Parathyroid adenoma (tissue), 2 donors: ENCODE results near the gene MACF1.

Source experiments
- H2AFZ ChIP-seq: fragments of 300-600 bp; sonication (generic); one replicate; pipeline ENCODE4 v1.7.0; 2017; ENCODE audit warnings: antibody characterized with exemption, mild to moderate bottlenecking
- H3K27ac ChIP-seq: fragments of 300-600 bp; sonication (generic); one replicate; pipeline ENCODE4 v1.7.0; 2017
- H3K27me3 ChIP-seq: fragments of 300-600 bp; sonication (generic); one replicate; pipeline ENCODE4 v1.7.0; 2017; ENCODE audit warnings: low read length; ENCODE audit not compliant: control insufficient read depth, insufficient read depth
- H3K36me3 ChIP-seq: fragments of 300-600 bp; sonication (generic); one replicate; pipeline ENCODE4 v1.7.0; 2017; ENCODE audit warnings: low read length; ENCODE audit not compliant: control insufficient read depth, insufficient read depth
- H3K4me1 ChIP-seq: fragments of 300-600 bp; sonication (generic); one replicate; pipeline ENCODE4 v1.7.0; 2017; ENCODE audit warnings: control low read depth
- H3K4me2 ChIP-seq: fragments of 300-600 bp; sonication (generic); one replicate; pipeline ENCODE4 v1.7.0; 2017; ENCODE audit warnings: low read length
- H3K4me3 ChIP-seq: fragments of 300-600 bp; sonication (generic); one replicate; pipeline ENCODE4 v1.7.0; 2017; ENCODE audit warnings: low read depth, low read length
- H3K79me2 ChIP-seq: fragments of 300-600 bp; sonication (generic); one replicate; pipeline ENCODE4 v1.7.0; 2017; ENCODE audit warnings: control low read depth
- H3K9ac ChIP-seq: fragments of 300-600 bp; sonication (generic); one replicate; pipeline ENCODE4 v1.7.0; 2017; ENCODE audit warnings: mild to moderate bottlenecking
- H3K9me3 ChIP-seq: fragments of 300-600 bp; sonication (generic); one replicate; pipeline ENCODE4 v1.7.0; 2017; ENCODE audit warnings: low read length; ENCODE audit not compliant: control insufficient read depth
- CTCF ChIP-seq: fragments of 300-600 bp; sonication (generic); IDR thresholded peaks from one replicate; pipeline ENCODE4 v1.7.0; 2017; ENCODE audit warnings: antibody characterized with exemption, mild to moderate bottlenecking
- donor health status: primary hyperparathyroidism.

MACF1 gene

GRCh38 chr1:39407896-39408640 is 203.6 kb downstream of the MACF1 start:
- H3K9me3 ChIP-seq, result no peaks in the 10 kb centered on the region
- peak overlapping the region; percentile 64 for H2AFZ ChIP-seq
- peaks cover 22% of the 10 kb centered on the region for H3K4me1 ChIP-seq
- no peaks in the 10 kb centered on the region for H3K27me3 ChIP-seq
- peak overlapping the region; percentile 87 for H3K4me2 ChIP-seq
- H3K9ac ChIP-seq, result peak overlapping the region; percentile 28
- H3K79me2 ChIP-seq, result peaks cover 3% of the 10 kb centered on the region
- no peak for TF ChIP-seq CTCF
- peak overlapping the region; percentile 54 for H3K4me3 ChIP-seq
- H3K27ac ChIP-seq, result peak overlapping the region; percentile 87
- no peaks in the 10 kb centered on the region for H3K36me3 ChIP-seq

DNA sequence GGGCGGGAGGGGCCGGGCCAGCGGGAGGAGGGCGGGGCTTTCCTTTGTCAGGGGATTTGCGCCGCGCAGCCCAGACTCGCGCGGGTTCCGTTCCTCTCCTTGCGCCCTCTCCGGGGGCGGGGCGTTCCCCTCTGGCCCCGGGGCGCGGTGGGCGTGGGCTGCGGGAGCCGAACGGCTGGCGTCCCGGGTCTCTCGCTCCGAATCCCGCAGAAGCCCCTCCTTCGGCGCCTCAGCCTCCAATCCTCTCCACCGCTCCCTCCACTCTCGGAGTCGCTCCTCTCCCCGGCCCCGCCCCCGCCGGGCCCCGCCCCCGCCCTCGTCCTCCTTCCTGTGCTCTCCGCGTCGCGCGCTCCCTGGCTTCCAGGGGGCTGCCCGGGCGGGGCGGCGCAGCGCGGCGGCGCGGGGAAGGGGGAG is 204.2 kb downstream of the MACF1 start:
- Histone ChIP-seq H3K4me2 (peak overlapping the region; percentile 87), H3K4me1 (peaks cover 22% of the 10 kb centered on the region), H3K79me2 (no peaks in the 10 kb centered on the region), H3K27me3 (no peaks in the 10 kb centered on the region), H3K9me3 (no peaks in the 10 kb centered on the region), H3K4me3 (peak overlapping the region; percentile 54), H2AFZ (peak overlapping the region; percentile 64), H3K36me3 (no peaks in the 10 kb centered on the region), H3K27ac (peak overlapping the region; percentile 87), H3K9ac (peak overlapping the region; percentile 28)
- TF ChIP-seq CTCF, result no peak

DNA sequence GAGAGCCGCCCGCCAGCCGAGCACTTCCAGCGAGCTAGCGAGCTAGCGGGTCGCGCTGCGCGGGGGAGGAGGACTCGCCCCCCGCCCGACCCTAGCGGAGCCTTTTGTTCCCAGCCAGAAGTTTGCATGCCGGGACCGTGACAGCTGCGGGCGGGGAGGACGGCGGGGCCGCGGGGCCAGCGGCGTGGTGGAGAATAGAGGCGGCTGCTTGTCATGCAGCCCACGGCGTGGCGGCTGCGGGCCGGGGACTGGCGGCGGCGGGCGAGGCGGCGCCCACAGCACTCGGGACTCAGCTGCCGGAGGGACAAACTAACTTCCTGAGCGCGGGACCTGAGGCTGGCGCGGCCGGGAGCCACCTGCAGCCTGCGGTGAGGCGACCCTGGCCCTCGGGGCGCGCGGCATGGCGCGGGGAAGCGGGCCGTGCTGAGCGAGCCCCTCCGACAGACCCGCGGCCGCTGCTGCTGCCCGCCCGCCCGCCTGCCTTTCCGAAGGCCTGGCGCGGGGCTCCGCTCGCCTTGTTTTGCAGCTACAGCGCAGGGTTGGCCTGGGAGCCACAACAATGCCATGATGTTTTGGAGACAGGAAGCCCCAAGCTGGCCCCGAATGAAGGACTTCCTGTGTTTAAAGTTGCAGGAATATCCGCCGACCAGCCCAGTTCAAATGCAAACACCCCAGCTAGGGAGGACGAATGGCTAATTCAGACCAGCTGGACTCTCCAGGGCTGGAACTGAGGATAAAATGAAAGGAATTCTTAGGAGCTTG is 204.7 kb downstream of the MACF1 start:
- no peak for TF ChIP-seq CTCF
- Histone ChIP-seq H3K9me3 (no peaks in the 10 kb centered on the region), H3K4me1 (peaks cover 22% of the 10 kb centered on the region), H3K79me2 (peaks cover 2% of the 10 kb centered on the region), H3K4me3 (peak overlapping the region; percentile 49), H3K4me2 (peak overlapping the region; percentile 64), H3K9ac (no peak overlapping the region), H3K27ac (peak overlapping the region; percentile 75), H3K36me3 (no peaks in the 10 kb centered on the region), H3K27me3 (no peaks in the 10 kb centered on the region), H2AFZ (peak overlapping the region; percentile 38)

- Histone ChIP-seq H3K9ac (no peak overlapping the region), H3K4me3 (no peak overlapping the region), H3K79me2 (peaks cover 3% of the 10 kb centered on the region), H3K4me1 (peaks cover 21% of the 10 kb centered on the region), H3K9me3 (no peaks in the 10 kb centered on the region), H3K36me3 (no peaks in the 10 kb centered on the region), H3K27me3 (no peaks in the 10 kb centered on the region), H3K27ac (no peak overlapping the region), H2AFZ (no peak overlapping the region), H3K4me2 (peak overlapping the region; percentile 29)
- peak; percentile 45 for TF ChIP-seq CTCF
Measured at GRCh38 chr1:39410915-39411436, 206.5 kb downstream of the MACF1 start.
